OCI-LY1 (cell line): Measurements from ENCODE around the gene KCNMB1.

Source experiments
- H2AFZ ChIP-seq: fragments of 200-600 bp; sonication (generic), shearing (Covaris generic); 2 replicates; pipeline ENCODE4 v1.6.0; 2014; ENCODE audit warnings: antibody characterized with exemption, mild to moderate bottlenecking, low read length
- H3F3A ChIP-seq: fragments of 200-600 bp; sonication (generic), shearing (Covaris generic); 2 replicates; pipeline ENCODE4 v1.6.0; 2014; ENCODE audit warnings: mild to moderate bottlenecking, antibody characterized with exemption, low read length, moderate library complexity; ENCODE audit not compliant: insufficient read depth
- H3K27ac ChIP-seq: fragments of 200-600 bp; sonication (generic); 2 replicates; pipeline ENCODE4 v1.5.1; 2014; ENCODE audit warnings: low read length, mixed run types, mild to moderate bottlenecking, low read depth; ENCODE audit not compliant: poor library complexity, severe bottlenecking
- H3K27me3 ChIP-seq: fragments of 200-600 bp; sonication (generic); 2 replicates; pipeline ENCODE4 v1.6.0; 2014; ENCODE audit warnings: antibody characterized with exemption, mild to moderate bottlenecking, low read length, moderate library complexity; ENCODE audit not compliant: insufficient read depth
- H3K36me3 ChIP-seq: fragments of 200-600 bp; sonication (generic); 2 replicates; pipeline ENCODE4 v1.6.1; 2014; ENCODE audit warnings: mild to moderate bottlenecking, antibody characterized with exemption, low read length, moderate library complexity, mixed read lengths; ENCODE audit not compliant: insufficient read depth
- H3K4me1 ChIP-seq: fragments of 200-600 bp; sonication (generic); 2 replicates; pipeline ENCODE4 v1.5.1; 2014; ENCODE audit warnings: mild to moderate bottlenecking, low read length, moderate library complexity; ENCODE audit not compliant: insufficient read depth, severe bottlenecking
- H3K4me2 ChIP-seq: fragments of 200-600 bp; sonication (generic), shearing (Covaris generic); 2 replicates; pipeline ENCODE4 v1.6.1; 2014; ENCODE audit warnings: low read length
- H3K4me3 ChIP-seq: fragments of 200-600 bp; sonication (generic); 2 replicates; pipeline ENCODE4 v1.5.1; 2014; ENCODE audit warnings: low read length, low read depth, mild to moderate bottlenecking, mixed read lengths; ENCODE audit not compliant: poor library complexity, severe bottlenecking
- H3K79me2 ChIP-seq: fragments of 200-600 bp; shearing (Covaris generic); 2 replicates; pipeline ENCODE4 v1.6.1; 2016; ENCODE audit warnings: mixed run types, low read length, mixed read lengths; ENCODE audit not compliant: insufficient read depth
- H3K9ac ChIP-seq: fragments of 200-600 bp; sonication (generic), shearing (Covaris generic); 2 replicates; pipeline ENCODE4 v1.6.1; 2014; ENCODE audit warnings: mild to moderate bottlenecking, low read length, mixed read lengths
- H3K9me2 ChIP-seq: fragments of 200-600 bp; sonication (generic), shearing (Covaris generic); 2 replicates; pipeline ENCODE4 v1.6.1; 2014; ENCODE audit warnings: low read depth, mild to moderate bottlenecking, low read length, mixed read lengths
- H3K9me3 ChIP-seq: fragments of 200-600 bp; shearing (Covaris generic); 2 replicates; pipeline ENCODE4 v1.6.1; 2014; ENCODE audit warnings: low read length, mixed read lengths
- H4K20me1 ChIP-seq: fragments of 200-600 bp; sonication (generic), shearing (Covaris generic); 2 replicates; pipeline ENCODE4 v1.6.0; 2016; ENCODE audit warnings: mild to moderate bottlenecking, low read length; ENCODE audit not compliant: insufficient read depth
- EZH2 ChIP-seq: fragments of 200-600 bp; sonication (generic), shearing (Covaris generic); IDR thresholded peaks from 2 replicates; pipeline ENCODE4 v1.8.0; 2017; ENCODE audit warnings: borderline replicate concordance, mixed run types, mild to moderate bottlenecking, antibody characterized with exemption, low read length, moderate library complexity, mixed read lengths
- TF ChIP-seq, protein P1 (sequence below): fragments of 200-600 bp; sonication (generic), shearing (Covaris generic); IDR thresholded peaks from 2 replicates; pipeline ENCODE4 v1.5.1; 2017; ENCODE audit warnings: mild to moderate bottlenecking, antibody characterized with exemption, low read length, moderate library complexity, mixed read lengths

The KCNMB1 gene

DNA sequence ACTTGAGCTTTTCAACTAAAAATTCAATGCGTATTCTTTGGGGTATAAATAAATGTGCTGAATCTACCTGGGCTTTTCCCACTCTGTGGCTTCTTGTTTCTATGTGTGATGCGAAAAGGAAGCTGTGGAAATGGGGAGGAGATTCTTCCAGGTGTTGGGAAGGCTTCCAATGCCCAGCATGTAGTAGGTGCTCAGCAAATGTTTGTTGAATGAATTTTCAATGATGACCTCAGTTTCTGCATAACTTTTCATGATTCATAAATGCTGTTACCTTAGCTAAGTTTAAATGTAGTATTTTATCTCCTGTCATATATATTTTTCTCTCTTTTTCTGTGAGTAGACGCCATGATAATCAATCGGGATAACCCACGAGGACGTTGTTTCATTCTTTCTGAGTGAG lies 25.6 kb upstream of the KCNMB1 start:
- Histone ChIP-seq H3F3A (no peaks in the 10 kb centered on the region), H3K79me2 (no peaks in the 10 kb centered on the region), H3K9me2 (no peaks in the 10 kb centered on the region), H3K9me3 (no peaks in the 10 kb centered on the region), H3K27ac (no peak overlapping the region), H3K4me1 (no peaks in the 10 kb centered on the region), H2AFZ (no peak overlapping the region), H3K4me3 (no peak overlapping the region), H3K9ac (no peak overlapping the region), H3K27me3 (no peaks in the 10 kb centered on the region), H3K4me2 (no peak overlapping the region), H3K36me3 (no peaks in the 10 kb centered on the region), H4K20me1 (no peaks in the 10 kb centered on the region)
- TF ChIP-seq, protein P1, sequence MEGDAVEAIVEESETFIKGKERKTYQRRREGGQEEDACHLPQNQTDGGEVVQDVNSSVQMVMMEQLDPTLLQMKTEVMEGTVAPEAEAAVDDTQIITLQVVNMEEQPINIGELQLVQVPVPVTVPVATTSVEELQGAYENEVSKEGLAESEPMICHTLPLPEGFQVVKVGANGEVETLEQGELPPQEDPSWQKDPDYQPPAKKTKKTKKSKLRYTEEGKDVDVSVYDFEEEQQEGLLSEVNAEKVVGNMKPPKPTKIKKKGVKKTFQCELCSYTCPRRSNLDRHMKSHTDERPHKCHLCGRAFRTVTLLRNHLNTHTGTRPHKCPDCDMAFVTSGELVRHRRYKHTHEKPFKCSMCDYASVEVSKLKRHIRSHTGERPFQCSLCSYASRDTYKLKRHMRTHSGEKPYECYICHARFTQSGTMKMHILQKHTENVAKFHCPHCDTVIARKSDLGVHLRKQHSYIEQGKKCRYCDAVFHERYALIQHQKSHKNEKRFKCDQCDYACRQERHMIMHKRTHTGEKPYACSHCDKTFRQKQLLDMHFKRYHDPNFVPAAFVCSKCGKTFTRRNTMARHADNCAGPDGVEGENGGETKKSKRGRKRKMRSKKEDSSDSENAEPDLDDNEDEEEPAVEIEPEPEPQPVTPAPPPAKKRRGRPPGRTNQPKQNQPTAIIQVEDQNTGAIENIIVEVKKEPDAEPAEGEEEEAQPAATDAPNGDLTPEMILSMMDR = no peak
- no peak for TF ChIP-seq EZH2

DNA sequence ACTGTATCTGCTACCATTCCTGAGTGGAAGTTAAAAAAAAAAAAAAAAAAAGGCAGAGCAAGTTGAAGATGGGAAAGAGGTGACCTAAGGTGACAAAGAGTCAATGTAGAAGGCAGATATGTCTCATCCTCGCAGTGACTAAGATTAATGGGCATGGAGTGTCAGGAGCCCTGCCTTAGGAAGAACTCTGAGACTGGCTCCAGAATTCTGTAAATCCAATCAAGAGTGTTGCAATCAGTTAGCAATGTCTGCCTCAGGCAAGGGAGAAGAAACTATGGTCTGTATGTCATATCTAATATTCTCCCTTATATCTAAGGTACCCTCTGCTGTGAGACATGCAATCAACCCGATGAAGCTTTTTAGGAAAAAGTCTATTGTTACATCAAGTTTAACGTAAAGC lies 24.7 kb upstream of the KCNMB1 start:
- no peak for TF ChIP-seq EZH2
- TF ChIP-seq, protein P1 = no peak
- Histone ChIP-seq H3K4me1 (no peaks in the 10 kb centered on the region), H3K4me2 (no peak overlapping the region)

DNA sequence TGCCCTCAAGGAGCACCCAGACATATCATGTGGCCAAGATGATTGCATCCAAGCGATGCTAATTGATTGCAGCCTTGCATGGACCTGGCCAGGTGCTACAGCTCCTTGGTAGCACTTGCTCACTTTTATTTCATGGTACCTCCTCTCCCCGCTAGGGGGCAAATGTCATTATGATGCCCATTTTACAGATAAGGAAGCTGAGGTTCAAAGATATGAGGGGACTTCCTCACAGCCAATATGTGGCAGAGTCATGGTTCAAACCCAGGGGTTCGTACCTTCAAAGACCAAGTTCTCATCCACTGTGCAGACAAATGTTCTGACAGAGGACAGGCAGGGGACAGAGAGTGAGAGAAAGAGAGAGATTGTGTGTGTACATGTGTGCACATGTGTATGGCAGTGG lies 21.9 kb upstream of the KCNMB1 start:
- Histone ChIP-seq H3K9me2 (no peaks in the 10 kb centered on the region), H3K4me2 (no peak overlapping the region), H3K4me1 (no peaks in the 10 kb centered on the region), H3K27me3 (no peaks in the 10 kb centered on the region), H3K79me2 (no peaks in the 10 kb centered on the region), H3K9me3 (no peaks in the 10 kb centered on the region), H4K20me1 (no peaks in the 10 kb centered on the region), H3K4me3 (no peak overlapping the region), H2AFZ (no peak overlapping the region), H3K9ac (no peak overlapping the region), H3F3A (no peaks in the 10 kb centered on the region), H3K36me3 (no peaks in the 10 kb centered on the region), H3K27ac (no peak overlapping the region)
- TF ChIP-seq, protein P1 = peak; percentile 75
- no peak for TF ChIP-seq EZH2

More for the DNA sequence above, 24.7 kb upstream of the KCNMB1 start:
- Histone ChIP-seq H4K20me1 (no peaks in the 10 kb centered on the region), H3K4me3 (no peak overlapping the region), H3K36me3 (no peaks in the 10 kb centered on the region), H3F3A (no peaks in the 10 kb centered on the region), H3K27ac (no peak overlapping the region), H3K9me3 (no peaks in the 10 kb centered on the region), H3K27me3 (no peaks in the 10 kb centered on the region), H2AFZ (no peak overlapping the region), H3K9ac (no peak overlapping the region), H3K79me2 (no peaks in the 10 kb centered on the region), H3K9me2 (no peaks in the 10 kb centered on the region)
